ENCODE measurements around the gene WSB1.

- TF ChIP-seq CTCF (conservative IDR thresholded peaks at IDR 0.05; ENCODE audit: low read depth, low read length): no peak
- TF ChIP-seq EZH2 (IDR thresholded peaks at IDR 0.05; ENCODE audit: borderline replicate concordance, low read depth, low read length, poor library complexity, severe bottlenecking): no peak
Observed at GRCh38 chr17:27326585-27326984, 32.7 kb downstream of the WSB1 start.

Data from A673 (cell line).